Vagina (tissue), 2 donors: ENCODE data around the gene SNPH. TPM values are rescaled to one million over a fixed set of nuclear protein-coding genes. Genes with fewer than 3 reads are reported as not detected.

Experiments used
- DNase-seq, 2 donors: peaks; one replicate each; pipeline ENCODE4 v3.0.0-alpha.2; 2017; ENCODE audit errors: extremely low spot score in 2 of 2
- H3K27ac ChIP-seq: fragments of 200-600 bp; sonication (generic); one replicate; pipeline ENCODE4 v1.5.1; 2019
- H3K27me3 ChIP-seq: fragments of 200-600 bp; sonication (generic); one replicate; pipeline ENCODE4 v1.5.1; 2019
- H3K36me3 ChIP-seq, 2 donors: fragments of 200-600 bp; sonication (generic); one replicate each; pipeline ENCODE4 v1.5.1; 2017 to 2019
- H3K4me1 ChIP-seq: fragments of 200-600 bp; sonication (generic); one replicate; pipeline ENCODE4 v1.5.1; 2019
- H3K4me3 ChIP-seq, 2 donors: fragments of 200-600 bp; sonication (generic); 1 replicate in 1 of 2; 2 replicates in 1 of 2; pipeline ENCODE4 v1.5.1; 2016 to 2019
- H3K9me3 ChIP-seq: fragments of 200-600 bp; sonication (generic); one replicate; pipeline ENCODE4 v1.5.1; 2019
- POLR2A ChIP-seq, 2 donors: fragments of 450-650 bp; IDR thresholded peaks; one replicate each; pipeline ENCODE4 v1.6.1; 2017; ENCODE audit warnings: antibody characterized with exemption in 2 of 2, mild to moderate bottlenecking in 2 of 2, moderate library complexity in 2 of 2
- POLR2AphosphoS5 ChIP-seq, 2 donors: sonication (generic); formaldehyde crosslinking; IDR thresholded peaks; one replicate each; pipeline ENCODE4 v1.9.0; 2017; ENCODE audit warnings: antibody characterized with exemption in 2 of 2, mild to moderate bottlenecking in 2 of 2, low read depth in 1 of 2; ENCODE audit not compliant: insufficient read depth in 1 of 2
- intact Hi-C: fragments of 100-400 bp; cut with DNase I; formaldehyde crosslinking; loops from one replicate; pipeline ENCODE4 v1.15.1; 2023
- total RNA-seq: library from RNA; depleted of rRNA; stranded (reverse); fragments of >200 nt; gene quantifications from one replicate; pipeline ENCODE4 v1.2.3, GENCODE V29; 2016
- TF ChIP-seq, protein P1 (sequence below), 3 experiments: fragments of 450-650 bp in 2 of 3; fragments of 200-600 bp in 1 of 3; sonication (generic) in 1 of 3; IDR thresholded peaks; one replicate each; pipeline ENCODE4 v1.5.1; 2017 to 2019; ENCODE audit warnings: antibody characterized with exemption in 3 of 3, mild to moderate bottlenecking in 2 of 3, moderate library complexity in 2 of 3

The SNPH gene
- total RNA-seq, 1 donor from 2014 or later = 6.4 TPM

DNA sequence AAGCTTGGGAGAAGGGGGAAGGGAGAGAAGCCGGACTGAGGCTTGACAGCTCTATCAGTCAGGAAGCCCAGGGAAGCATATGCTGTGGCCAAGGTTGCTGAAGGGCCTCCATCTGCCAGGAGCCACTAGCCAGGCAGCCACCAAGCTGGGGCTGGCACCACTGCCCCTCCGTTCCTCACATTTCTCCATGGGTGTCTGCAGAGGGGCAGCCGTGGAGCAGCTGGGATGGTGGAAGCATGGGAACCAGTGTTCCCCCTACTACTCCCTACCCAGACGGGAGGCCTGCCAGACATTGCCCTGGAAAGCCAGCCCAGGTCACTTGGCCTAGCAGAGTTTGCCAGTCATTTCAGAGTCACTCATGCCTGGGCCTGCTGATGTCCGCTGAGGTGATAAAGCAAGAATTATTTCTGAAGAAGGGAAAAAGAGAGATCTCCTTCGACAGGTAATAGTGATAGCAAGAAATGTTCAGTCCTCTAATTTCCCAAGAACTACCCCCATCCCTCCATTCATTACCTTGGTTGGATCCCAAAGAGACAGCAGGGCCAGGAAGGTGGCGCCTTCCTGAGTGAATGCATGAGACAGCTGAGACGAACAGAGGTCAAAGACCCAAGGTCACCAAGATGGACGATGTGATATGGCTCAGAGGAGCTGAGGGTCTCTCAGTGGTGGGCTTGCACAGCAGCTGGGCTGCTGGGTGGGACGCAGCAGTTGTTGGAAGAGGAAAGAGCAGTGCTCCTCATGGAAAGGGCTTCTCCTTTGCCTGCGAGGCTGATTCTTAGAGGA is 21.9 kb downstream of the SNPH start:
- no peak overlapping the region for H3K4me3 ChIP-seq
- no peaks in the 10 kb centered on the region for H3K9me3 ChIP-seq
- H3K27me3 ChIP-seq = no peaks in the 10 kb centered on the region
- intact Hi-C loops = no loop called here
- TF ChIP-seq, protein P1, sequence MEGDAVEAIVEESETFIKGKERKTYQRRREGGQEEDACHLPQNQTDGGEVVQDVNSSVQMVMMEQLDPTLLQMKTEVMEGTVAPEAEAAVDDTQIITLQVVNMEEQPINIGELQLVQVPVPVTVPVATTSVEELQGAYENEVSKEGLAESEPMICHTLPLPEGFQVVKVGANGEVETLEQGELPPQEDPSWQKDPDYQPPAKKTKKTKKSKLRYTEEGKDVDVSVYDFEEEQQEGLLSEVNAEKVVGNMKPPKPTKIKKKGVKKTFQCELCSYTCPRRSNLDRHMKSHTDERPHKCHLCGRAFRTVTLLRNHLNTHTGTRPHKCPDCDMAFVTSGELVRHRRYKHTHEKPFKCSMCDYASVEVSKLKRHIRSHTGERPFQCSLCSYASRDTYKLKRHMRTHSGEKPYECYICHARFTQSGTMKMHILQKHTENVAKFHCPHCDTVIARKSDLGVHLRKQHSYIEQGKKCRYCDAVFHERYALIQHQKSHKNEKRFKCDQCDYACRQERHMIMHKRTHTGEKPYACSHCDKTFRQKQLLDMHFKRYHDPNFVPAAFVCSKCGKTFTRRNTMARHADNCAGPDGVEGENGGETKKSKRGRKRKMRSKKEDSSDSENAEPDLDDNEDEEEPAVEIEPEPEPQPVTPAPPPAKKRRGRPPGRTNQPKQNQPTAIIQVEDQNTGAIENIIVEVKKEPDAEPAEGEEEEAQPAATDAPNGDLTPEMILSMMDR (IDR thresholded peaks at IDR 0.05) = no peak
- no peak for TF ChIP-seq POLR2AphosphoS5 (IDR thresholded peaks at IDR 0.05; ENCODE audit: insufficient read depth in 1 of 2, low read depth in 1 of 2)
- TF ChIP-seq POLR2A (IDR thresholded peaks at IDR 0.05) = no peak
- no peak for DNase-seq
- H3K36me3 ChIP-seq = no peaks in the 10 kb centered on the region
- H3K4me1 ChIP-seq = no peaks in the 10 kb centered on the region
- H3K27ac ChIP-seq = no peak overlapping the region

DNA sequence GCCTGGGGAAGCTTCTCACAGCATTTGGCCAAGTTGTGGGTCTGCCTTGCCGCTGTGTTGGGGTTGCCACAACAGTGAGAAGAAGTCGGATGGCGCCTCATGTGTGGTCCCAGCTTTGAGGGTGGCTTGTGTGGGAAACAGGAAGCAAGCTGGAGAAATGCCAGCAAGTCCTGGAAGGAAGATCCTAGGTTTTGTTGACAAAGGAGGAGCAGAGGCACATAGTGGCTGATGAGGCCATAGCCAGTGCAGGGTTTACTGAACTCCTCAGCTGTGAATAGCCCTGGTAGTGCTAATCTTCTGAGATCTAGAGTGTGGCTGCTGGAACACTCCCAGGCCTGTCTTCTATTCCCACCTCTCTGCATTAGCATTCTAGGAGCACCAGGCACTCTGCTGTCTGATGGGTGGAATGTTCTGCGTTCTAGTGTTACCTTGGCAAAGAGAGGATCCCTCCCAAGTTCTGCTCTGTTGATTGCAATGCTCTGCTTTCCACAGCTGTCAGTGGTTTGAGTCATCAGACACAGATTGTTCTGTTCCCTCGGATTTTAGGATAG is 25.2 kb downstream of the SNPH start:
- H3K4me1 ChIP-seq = no peaks in the 10 kb centered on the region
- H3K27ac ChIP-seq = no peak overlapping the region
- H3K36me3 ChIP-seq = no peaks in the 10 kb centered on the region
- no peak for TF ChIP-seq POLR2AphosphoS5 (IDR thresholded peaks at IDR 0.05; ENCODE audit: insufficient read depth in 1 of 2, low read depth in 1 of 2)
- TF ChIP-seq, protein P1 (IDR thresholded peaks at IDR 0.05) = no peak
- TF ChIP-seq POLR2A (IDR thresholded peaks at IDR 0.05) = no peak
- no peaks in the 10 kb centered on the region for H3K9me3 ChIP-seq
- no peak overlapping the region for H3K4me3 ChIP-seq
- H3K27me3 ChIP-seq = no peaks in the 10 kb centered on the region
- intact Hi-C loops = no loop called here
- DNase-seq = no peak

DNA sequence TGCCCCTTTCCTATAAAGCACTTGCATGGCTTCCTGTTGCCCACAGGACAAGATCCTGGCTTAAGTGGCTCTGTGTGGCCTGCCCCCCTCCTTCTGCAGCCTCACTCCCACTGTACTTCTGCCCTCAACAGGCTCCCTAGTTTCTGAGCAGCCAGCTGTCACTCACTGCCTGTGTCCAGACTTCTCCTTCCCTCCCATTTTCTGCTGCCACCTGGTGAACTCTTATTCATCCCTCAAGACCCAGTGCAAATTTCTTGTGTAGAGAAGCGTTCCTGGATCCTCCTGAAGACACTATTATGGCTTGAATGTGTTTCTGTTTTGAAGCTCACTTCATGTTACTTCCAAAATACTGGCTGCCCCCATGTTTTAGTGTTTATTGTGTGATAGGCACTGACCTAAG is 26.5 kb downstream of the SNPH start:
- no peak for DNase-seq
- intact Hi-C loops = no loop called here

DNA sequence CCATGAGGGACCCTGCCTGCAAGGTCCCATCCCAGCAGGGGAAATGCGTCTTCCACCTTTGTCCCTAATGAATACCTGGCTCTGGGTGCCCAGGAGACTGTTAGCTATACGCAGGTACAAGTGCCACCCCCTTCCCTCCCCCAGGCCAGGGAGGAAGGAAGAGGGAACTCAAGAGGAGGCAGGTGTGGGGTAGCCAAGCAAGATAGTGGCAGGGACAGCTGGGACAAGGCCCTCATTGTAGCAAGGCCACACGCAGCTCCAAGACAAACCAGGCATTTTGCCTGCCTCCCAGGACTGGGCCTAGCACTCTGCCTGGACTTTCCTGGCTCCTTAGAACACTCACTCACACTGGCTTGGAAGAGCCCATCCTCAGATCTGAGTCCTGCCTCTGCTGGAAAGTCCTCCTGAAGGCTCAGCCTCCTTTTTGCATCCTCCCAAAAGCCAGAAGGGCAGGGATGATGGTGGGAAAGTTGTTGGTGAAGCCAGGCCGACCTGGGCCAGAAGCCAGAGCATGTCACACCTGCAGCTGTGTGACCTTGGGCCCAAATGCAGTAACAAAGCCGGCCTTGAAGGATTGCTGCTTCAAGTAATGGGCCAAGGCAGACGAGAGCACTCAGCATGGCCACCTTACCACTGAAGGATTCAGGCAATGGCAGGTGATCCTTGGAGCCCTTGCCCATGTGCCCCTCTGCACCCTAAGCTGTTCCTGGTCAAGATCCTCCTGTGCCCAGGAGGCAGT is 27.7 kb downstream of the SNPH start:
- no peak for TF ChIP-seq POLR2AphosphoS5 (IDR thresholded peaks at IDR 0.05; ENCODE audit: insufficient read depth in 1 of 2, low read depth in 1 of 2)
- TF ChIP-seq, protein P1 (IDR thresholded peaks at IDR 0.05) = no peak
- no peak for TF ChIP-seq POLR2A (IDR thresholded peaks at IDR 0.05)
- Histone ChIP-seq H3K36me3 (no peaks in the 10 kb centered on the region), H3K4me1 (no peaks in the 10 kb centered on the region), H3K27ac (no peak overlapping the region), H3K4me3 (no peak overlapping the region), H3K9me3 (no peaks in the 10 kb centered on the region), H3K27me3 (no peaks in the 10 kb centered on the region)
- no peak for DNase-seq
- intact Hi-C loops = no loop called here

More for the DNA sequence above, 26.5 kb downstream of the SNPH start:
- Histone ChIP-seq H3K4me3 (no peak overlapping the region), H3K27ac (no peak overlapping the region), H3K4me1 (no peaks in the 10 kb centered on the region), H3K9me3 (no peaks in the 10 kb centered on the region), H3K36me3 (no peaks in the 10 kb centered on the region), H3K27me3 (no peaks in the 10 kb centered on the region)
- TF ChIP-seq, protein P1 (IDR thresholded peaks at IDR 0.05) = no peak
- TF ChIP-seq POLR2A (IDR thresholded peaks at IDR 0.05) (no peak), POLR2AphosphoS5 (IDR thresholded peaks at IDR 0.05; ENCODE audit: insufficient read depth in 1 of 2, low read depth in 1 of 2) (no peak)
